RPMI7951 (cell line): ENCODE results near the gene SYT11. TPM values are rescaled to one million over a fixed set of nuclear protein-coding genes. Genes with fewer than 3 reads are reported as not detected.
"Not testable (repeated sequence)": the region's sequence is repeated elsewhere in the genome, so short reads cannot be mapped to it uniquely, and the experiment has no call there.

Experiments
- DNase-seq: peaks from one replicate; pipeline ENCODE4 v3.0.0-alpha.2; 2012; ENCODE audit warnings: low read depth
- total RNA-seq: library from RNA; depleted of rRNA; stranded (reverse); fragments of >200 nt; shearing (Covaris generic); gene quantifications from 2 replicates; pipeline ENCODE4 v1.2.3, GENCODE V29; 2014

The SYT11 gene
- total RNA-seq, 1 experiment from 2014 or later = 8.5 TPM

GRCh38 chr1:155860970-155861510 lies 1.7 kb downstream of the SYT11 start:
- no peak for DNase-seq

GRCh38 chr1:155861896-155862295 lies 2.5 kb downstream of the SYT11 start:
- DNase-seq = no peak

GRCh38 chr1:155864393-155864792 lies 5.0 kb downstream of the SYT11 start:
- no peak for DNase-seq

GRCh38 chr1:155867766-155868165 lies 8.4 kb downstream of the SYT11 start:
- no peak for DNase-seq

GRCh38 chr1:155871390-155871789 lies 12.0 kb downstream of the SYT11 start:
- peak; percentile 57 for DNase-seq

GRCh38 chr1:155872527-155872926 lies 13.2 kb downstream of the SYT11 start:
- no peak for DNase-seq

- DNase-seq = no peak
These were observed 14.5 kb downstream of the SYT11 start for GRCh38 chr1:155873860-155874259.

GRCh38 chr1:155877945-155878344 lies 18.6 kb downstream of the SYT11 start:
- no peak for DNase-seq

GRCh38 chr1:155880251-155880650 lies 20.9 kb downstream of the SYT11 start:
- no peak for DNase-seq

GRCh38 chr1:155880950-155881349 lies 21.6 kb downstream of the SYT11 start:
- DNase-seq = no peak

- no peak for DNase-seq
These were observed 22.9 kb downstream of the SYT11 start for GRCh38 chr1:155882235-155882634.

- no peak for DNase-seq
These were observed 23.4 kb downstream of the SYT11 start for GRCh38 chr1:155882766-155883165.

- peak; percentile 33 for DNase-seq
These were observed 24.9 kb downstream of the SYT11 start for GRCh38 chr1:155884031-155884960.

GRCh38 chr1:155884982-155885381 lies 25.6 kb downstream of the SYT11 start:
- DNase-seq = no peak

- no peak for DNase-seq
These were observed 29.1 kb downstream of the SYT11 start for GRCh38 chr1:155888481-155888880.

GRCh38 chr1:155889566-155889965 lies 30.2 kb downstream of the SYT11 start:
- DNase-seq = no peak

- no peak for DNase-seq
These were observed 30.9 kb downstream of the SYT11 start for GRCh38 chr1:155890251-155890650.

- DNase-seq = peak; percentile 69
These were observed 33.4 kb downstream of the SYT11 start for GRCh38 chr1:155892796-155893195.

GRCh38 chr1:155893389-155894142 lies 34.2 kb downstream of the SYT11 start:
- peak; percentile 82 for DNase-seq

GRCh38 chr1:155895617-155896016 lies 36.2 kb downstream of the SYT11 start:
- DNase-seq = not testable (repeated sequence)

GRCh38 chr1:155896476-155896875 lies 37.1 kb downstream of the SYT11 start:
- not testable (repeated sequence) for DNase-seq

- DNase-seq = no peak
These were observed 38.4 kb downstream of the SYT11 start for GRCh38 chr1:155897746-155898145.

GRCh38 chr1:155898888-155899287 lies 39.5 kb downstream of the SYT11 start:
- no peak for DNase-seq
